ENCODE results near the gene EEF1AKMT2. TPM values are rescaled to one million over a fixed set of nuclear protein-coding genes. Genes with fewer than 3 reads are reported as not detected.

Gene EEF1AKMT2
- total RNA-seq, 1 experiment from 2014 or later = 32.2 TPM

GRCh38 chr10:124722798-124723783, 68.6 kb downstream of the EEF1AKMT2 start:
- ChIA-PET CTCF (no interaction called here), POLR2A (ENCODE audit: low non-redundant PET) (interaction anchor here (0.5 kb wide), 1 partner anchor 1823 kb away, joined by 3 read pairs; no protein-coding TSS in a partner anchor)
- intact Hi-C loops (cut with micrococcal nuclease; ENCODE audit: unreplicated experiment) = no loop called here
- TF ChIP-seq CTCF (conservative IDR thresholded peaks at IDR 0.05; ENCODE audit: low read depth, low read length) (no peak), EZH2 (IDR thresholded peaks at IDR 0.05; ENCODE audit: borderline replicate concordance, low read depth, low read length, poor library complexity, severe bottlenecking) (no peak)
- H3K9me3 ChIP-seq (ENCODE audit: low read depth, low read length, poor library complexity, severe bottlenecking) = no peaks in the 10 kb centered on the region
- H3K4me3 ChIP-seq (ENCODE audit: low read depth, low read length, poor library complexity, severe bottlenecking) = no peak overlapping the region
- H3K27ac ChIP-seq (ENCODE audit: low read depth, low read length, poor library complexity, severe bottlenecking) = peak overlapping the region; percentile 32
- H3K36me3 ChIP-seq (ENCODE audit: insufficient read depth, low read length, poor library complexity, severe bottlenecking) = no peaks in the 10 kb centered on the region
- H3K27me3 ChIP-seq (replicated peaks; ENCODE audit: insufficient read depth, low read depth, low read length, poor library complexity) = no peaks in the 10 kb centered on the region
- no peak for DNase-seq (ENCODE audit: low spot score)
- BruUV-seq (replicated peaks) = no TSS peak
- H3K4me1 ChIP-seq (ENCODE audit: insufficient read depth, low read length, poor library complexity, severe bottlenecking) = peaks cover 15% of the 10 kb centered on the region

- CTCF ChIA-PET = no interaction called here
- H3K9me3 ChIP-seq (ENCODE audit: low read depth, low read length, poor library complexity, severe bottlenecking) = no peaks in the 10 kb centered on the region
- POLR2A ChIA-PET (ENCODE audit: low non-redundant PET) = no interaction called here
- no peak for DNase-seq (ENCODE audit: low spot score)
- H3K27ac ChIP-seq (ENCODE audit: low read depth, low read length, poor library complexity, severe bottlenecking) = no peak overlapping the region
- BruUV-seq (replicated peaks) = no TSS peak
- intact Hi-C loops (cut with micrococcal nuclease; ENCODE audit: unreplicated experiment) = no loop called here
- no peaks in the 10 kb centered on the region for H3K27me3 ChIP-seq (replicated peaks; ENCODE audit: insufficient read depth, low read depth, low read length, poor library complexity)
- H3K4me3 ChIP-seq (ENCODE audit: low read depth, low read length, poor library complexity, severe bottlenecking) = no peak overlapping the region
- H3K36me3 ChIP-seq (ENCODE audit: insufficient read depth, low read length, poor library complexity, severe bottlenecking) = no peaks in the 10 kb centered on the region
- peaks cover 19% of the 10 kb centered on the region for H3K4me1 ChIP-seq (ENCODE audit: insufficient read depth, low read length, poor library complexity, severe bottlenecking)
- TF ChIP-seq EZH2 (IDR thresholded peaks at IDR 0.05; ENCODE audit: borderline replicate concordance, low read depth, low read length, poor library complexity, severe bottlenecking) = no peak
- no peak for TF ChIP-seq CTCF (conservative IDR thresholded peaks at IDR 0.05; ENCODE audit: low read depth, low read length)
Measured at GRCh38 chr10:124721330-124722045, 70.2 kb downstream of the EEF1AKMT2 start.

- no TSS peak for BruUV-seq (replicated peaks)
- H3K9me3 ChIP-seq (ENCODE audit: low read depth, low read length, poor library complexity, severe bottlenecking) = no peaks in the 10 kb centered on the region
- peaks cover 19% of the 10 kb centered on the region for H3K4me1 ChIP-seq (ENCODE audit: insufficient read depth, low read length, poor library complexity, severe bottlenecking)
- H3K27me3 ChIP-seq (replicated peaks; ENCODE audit: insufficient read depth, low read depth, low read length, poor library complexity) = no peaks in the 10 kb centered on the region
- no peak overlapping the region for H3K27ac ChIP-seq (ENCODE audit: low read depth, low read length, poor library complexity, severe bottlenecking)
- no peaks in the 10 kb centered on the region for H3K36me3 ChIP-seq (ENCODE audit: insufficient read depth, low read length, poor library complexity, severe bottlenecking)
- H3K4me3 ChIP-seq (ENCODE audit: low read depth, low read length, poor library complexity, severe bottlenecking) = no peak overlapping the region
- DNase-seq (ENCODE audit: low spot score) = peak; percentile 73
- ChIA-PET CTCF (interaction anchor here (0.9 to 1.2 kb wide), 2 partner anchors 22 kb away, joined by 3 to 5 read pairs; no protein-coding TSS in a partner anchor), POLR2A (ENCODE audit: low non-redundant PET) (interaction anchor here (0.6 kb wide), 3 partner anchors 13 to 336 kb away, joined by 3 read pairs; no protein-coding TSS in a partner anchor)
- intact Hi-C loops (cut with micrococcal nuclease; ENCODE audit: unreplicated experiment) = no loop called here
- TF ChIP-seq CTCF (conservative IDR thresholded peaks at IDR 0.05; ENCODE audit: low read depth, low read length) (peak; percentile 53), EZH2 (IDR thresholded peaks at IDR 0.05; ENCODE audit: borderline replicate concordance, low read depth, low read length, poor library complexity, severe bottlenecking) (no peak)
Measured at GRCh38 chr10:124719213-124719851, 72.4 kb downstream of the EEF1AKMT2 start.
